Osteoblast (primary cell): ENCODE results near the gene TP53INP2. TPM values are rescaled to one million over a fixed set of nuclear protein-coding genes. Genes with fewer than 3 reads are reported as not detected.

Source experiments
- DNase-seq: peaks from one replicate; pipeline ENCODE4 v3.0.0; 2011; ENCODE audit warnings: low spot score, mixed read lengths; ENCODE audit not compliant: insufficient read length; ENCODE audit errors: missing footprints
- H2AFZ ChIP-seq: 2 replicates; pipeline ENCODE4 v1.6.0; 2011; ENCODE audit warnings: mild to moderate bottlenecking, low read length
- H3K27ac ChIP-seq: 2 replicates; pipeline ENCODE4 v1.5.1; 2011; ENCODE audit warnings: mild to moderate bottlenecking, low read depth, low read length, moderate library complexity
- H3K27me3 ChIP-seq: 2 replicates; pipeline ENCODE4 v1.6.0; 2012; ENCODE audit warnings: mild to moderate bottlenecking, control low read depth, inconsistent platforms, low read length, moderate library complexity; ENCODE audit not compliant: insufficient read depth
- H3K36me3 ChIP-seq: 2 replicates; pipeline ENCODE4 v1.5.1; 2011; ENCODE audit warnings: mild to moderate bottlenecking, low read length, control low read depth, moderate library complexity; ENCODE audit not compliant: insufficient read depth
- H3K4me1 ChIP-seq: 2 replicates; pipeline ENCODE4 v1.5.1; 2011; ENCODE audit warnings: mild to moderate bottlenecking, low read length, control low read depth, moderate library complexity; ENCODE audit not compliant: insufficient read depth
- H3K4me2 ChIP-seq: 2 replicates; pipeline ENCODE4 v1.6.0; 2011; ENCODE audit warnings: mild to moderate bottlenecking, low read length; ENCODE audit not compliant: insufficient read depth
- H3K4me3 ChIP-seq: fragments of 200-600 bp; sonication (generic); 3 replicates; pipeline ENCODE4 v1.5.1; 2012; ENCODE audit warnings: mild to moderate bottlenecking, low read length, inconsistent platforms; ENCODE audit not compliant: insufficient read depth
- H3K79me2 ChIP-seq: 2 replicates; pipeline ENCODE4 v1.6.0; 2012; ENCODE audit warnings: mild to moderate bottlenecking, low read length, control low read depth, inconsistent platforms; ENCODE audit not compliant: insufficient read depth
- H3K9me3 ChIP-seq: 2 replicates; pipeline ENCODE4 v1.5.1; 2011; ENCODE audit warnings: low read depth, low read length, control low read depth
- H4K20me1 ChIP-seq: 2 replicates; pipeline ENCODE4 v1.6.0; 2012; ENCODE audit warnings: mild to moderate bottlenecking, low read length, control low read depth; ENCODE audit not compliant: insufficient read depth
- total RNA-seq: library from RNA; depleted of rRNA; stranded (reverse); fragments of >200 nt; gene quantifications from 2 replicates; pipeline ENCODE4 v1.2.3, GENCODE V29; 2012
- TF ChIP-seq, protein P1 (sequence below): IDR thresholded peaks from 2 replicates; pipeline ENCODE4 v1.5.1; 2011; ENCODE audit warnings: mild to moderate bottlenecking, low read depth, low read length, moderate library complexity; ENCODE audit errors: extremely low read depth

Gene TP53INP2
- total RNA-seq, 1 donor: 8.0 TPM

DNA sequence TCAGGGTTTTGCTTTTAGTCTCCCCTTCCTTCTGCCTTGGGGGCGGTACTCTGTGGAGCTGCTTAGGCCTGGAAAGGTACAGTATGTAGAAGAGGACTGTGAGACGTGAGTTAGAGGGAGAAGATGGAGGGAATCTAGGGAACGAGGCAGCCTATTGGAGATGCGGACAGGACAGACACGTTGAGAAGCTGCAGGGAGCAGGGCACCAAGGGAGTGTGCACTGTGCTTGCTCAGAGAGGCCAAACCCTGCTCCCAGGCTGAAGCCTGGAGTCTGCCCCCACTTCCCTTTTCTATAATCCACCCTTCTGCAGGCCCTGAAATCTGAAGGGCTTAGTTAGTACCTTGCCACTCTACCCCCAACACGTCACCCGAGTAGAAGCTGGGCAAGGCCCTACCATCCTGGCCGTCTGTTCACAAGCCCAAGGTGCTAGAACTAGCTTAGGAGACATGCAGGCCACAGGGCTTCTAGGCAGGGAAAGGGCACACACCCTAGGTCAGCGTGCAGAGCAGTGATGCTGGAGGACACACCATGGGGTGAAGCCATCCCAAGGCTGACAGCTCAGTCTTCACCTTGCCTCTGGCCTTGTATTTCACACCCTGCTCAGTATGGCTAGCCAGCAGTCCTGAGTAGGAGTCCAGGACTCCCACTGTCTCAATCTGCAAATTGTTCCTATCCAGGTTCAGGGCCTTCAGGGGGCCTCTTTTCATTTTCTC, 6.9 kb downstream of the TP53INP2 start:
- no peak overlapping the region for H3K4me2 ChIP-seq
- peaks cover 19% of the 10 kb centered on the region for H3K36me3 ChIP-seq
- H4K20me1 ChIP-seq: peaks cover 14% of the 10 kb centered on the region
- peaks cover 32% of the 10 kb centered on the region for H3K4me1 ChIP-seq
- H3K79me2 ChIP-seq: no peaks in the 10 kb centered on the region
- no peaks in the 10 kb centered on the region for H3K9me3 ChIP-seq
- no peak overlapping the region for H3K27ac ChIP-seq
- no peaks in the 10 kb centered on the region for H3K27me3 ChIP-seq
- H2AFZ ChIP-seq: no peak overlapping the region
- peak; percentile 69 for DNase-seq
- no peak overlapping the region for H3K4me3 ChIP-seq
- TF ChIP-seq, protein P1, sequence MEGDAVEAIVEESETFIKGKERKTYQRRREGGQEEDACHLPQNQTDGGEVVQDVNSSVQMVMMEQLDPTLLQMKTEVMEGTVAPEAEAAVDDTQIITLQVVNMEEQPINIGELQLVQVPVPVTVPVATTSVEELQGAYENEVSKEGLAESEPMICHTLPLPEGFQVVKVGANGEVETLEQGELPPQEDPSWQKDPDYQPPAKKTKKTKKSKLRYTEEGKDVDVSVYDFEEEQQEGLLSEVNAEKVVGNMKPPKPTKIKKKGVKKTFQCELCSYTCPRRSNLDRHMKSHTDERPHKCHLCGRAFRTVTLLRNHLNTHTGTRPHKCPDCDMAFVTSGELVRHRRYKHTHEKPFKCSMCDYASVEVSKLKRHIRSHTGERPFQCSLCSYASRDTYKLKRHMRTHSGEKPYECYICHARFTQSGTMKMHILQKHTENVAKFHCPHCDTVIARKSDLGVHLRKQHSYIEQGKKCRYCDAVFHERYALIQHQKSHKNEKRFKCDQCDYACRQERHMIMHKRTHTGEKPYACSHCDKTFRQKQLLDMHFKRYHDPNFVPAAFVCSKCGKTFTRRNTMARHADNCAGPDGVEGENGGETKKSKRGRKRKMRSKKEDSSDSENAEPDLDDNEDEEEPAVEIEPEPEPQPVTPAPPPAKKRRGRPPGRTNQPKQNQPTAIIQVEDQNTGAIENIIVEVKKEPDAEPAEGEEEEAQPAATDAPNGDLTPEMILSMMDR: no peak

DNA sequence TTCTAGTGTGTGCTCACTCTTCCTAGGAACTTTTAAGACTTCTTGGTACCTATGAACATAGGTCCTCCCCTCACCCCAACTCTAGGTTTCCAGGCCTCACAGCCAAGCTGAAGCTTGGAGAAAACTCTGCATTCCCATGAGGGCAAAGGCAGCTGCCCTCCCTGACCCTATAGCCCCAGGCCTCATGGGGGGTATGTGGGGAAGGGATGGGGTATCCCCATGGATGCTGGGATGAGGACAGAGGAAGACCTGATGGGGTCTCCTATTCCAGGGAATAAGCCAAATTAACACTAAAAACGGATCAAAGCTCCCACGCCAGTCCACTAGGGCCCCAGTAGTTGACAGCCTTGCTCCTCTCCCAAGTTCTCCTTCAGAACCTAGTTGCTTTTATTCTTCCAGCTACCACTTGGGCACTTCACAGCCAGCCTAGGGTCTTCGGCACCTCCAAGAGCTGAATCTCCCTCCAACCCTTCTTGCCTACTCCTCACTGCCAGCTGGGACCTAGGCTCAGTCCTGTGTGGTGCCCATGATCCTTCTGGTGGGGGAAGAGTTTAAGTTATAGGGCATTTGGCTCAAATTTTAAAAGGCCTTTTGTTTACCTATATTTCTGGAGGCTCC, 7.8 kb downstream of the TP53INP2 start:
- no peak overlapping the region for H3K4me3 ChIP-seq
- H3K4me2 ChIP-seq: no peak overlapping the region
- TF ChIP-seq, protein P1: no peak
- H3K9me3 ChIP-seq: no peaks in the 10 kb centered on the region
- no peaks in the 10 kb centered on the region for H3K27me3 ChIP-seq
- H3K36me3 ChIP-seq: peaks cover 19% of the 10 kb centered on the region
- no peak overlapping the region for H2AFZ ChIP-seq
- peaks cover 14% of the 10 kb centered on the region for H4K20me1 ChIP-seq
- no peak overlapping the region for H3K27ac ChIP-seq
- H3K79me2 ChIP-seq: no peaks in the 10 kb centered on the region
- DNase-seq: peak; percentile 78
- H3K4me1 ChIP-seq: peaks cover 32% of the 10 kb centered on the region

DNA sequence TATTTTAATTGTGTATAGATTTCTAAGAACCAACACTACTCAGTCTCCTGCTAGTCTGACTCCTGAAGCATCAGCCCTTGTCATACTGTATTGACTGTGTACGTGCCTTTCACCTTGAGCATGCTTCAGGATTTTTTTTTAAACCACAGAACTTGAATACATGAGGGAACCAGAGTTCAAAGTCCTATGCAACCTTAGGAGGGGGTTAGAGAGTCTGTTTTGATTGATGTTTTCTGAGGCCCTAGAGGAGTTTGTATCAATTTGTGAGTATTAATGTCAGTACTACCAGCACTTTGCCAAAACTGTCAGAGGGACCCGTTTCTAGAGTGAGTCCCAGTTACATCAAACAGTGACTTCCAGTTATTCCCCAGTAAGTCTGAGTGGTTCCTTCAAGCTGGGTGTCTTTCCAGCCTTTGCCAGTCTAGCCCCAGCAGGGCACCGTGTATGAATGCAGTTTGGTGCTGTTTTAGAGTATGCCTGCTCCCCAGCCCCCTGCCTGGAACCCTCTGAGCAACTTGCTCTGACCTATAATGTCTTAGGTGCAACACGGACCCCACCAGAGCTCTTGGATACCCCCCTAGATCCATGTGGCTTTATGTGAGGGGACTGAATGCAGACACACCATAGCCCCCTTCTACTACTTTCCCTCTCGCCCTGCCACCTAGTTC, 8.5 kb downstream of the TP53INP2 start:
- H3K27ac ChIP-seq: peak overlapping the region; percentile 77
- no peak overlapping the region for H3K4me3 ChIP-seq

More for the DNA sequence above, 8.5 kb downstream of the TP53INP2 start:
- no peaks in the 10 kb centered on the region for H3K27me3 ChIP-seq
- peaks cover 19% of the 10 kb centered on the region for H3K36me3 ChIP-seq
- H3K4me2 ChIP-seq: peak overlapping the region; percentile 40
- H2AFZ ChIP-seq: no peak overlapping the region
- no peak for DNase-seq
- peaks cover 14% of the 10 kb centered on the region for H4K20me1 ChIP-seq
- peaks cover 32% of the 10 kb centered on the region for H3K4me1 ChIP-seq
- H3K79me2 ChIP-seq: no peaks in the 10 kb centered on the region
- TF ChIP-seq, protein P1: no peak
- H3K9me3 ChIP-seq: no peaks in the 10 kb centered on the region
